Heart left ventricle (tissue), 13 donors: Measurements from ENCODE around the gene NCAM1.

Experiments
- CTCF ChIP-seq, 12 donors: fragments of 200-600 bp; sonication (generic) in 4 of 12; IDR thresholded peaks; one replicate each; pipeline versions ENCODE4 v1.5.0 to v1.8.0; 2018 to 2022; ENCODE audit warnings: antibody characterized with exemption in 12 of 12, mild to moderate bottlenecking in 5 of 12
- POLR2A ChIP-seq, 2 donors: fragments of 450-650 bp; IDR thresholded peaks; one replicate each; pipeline ENCODE4 v1.6.1; 2017; ENCODE audit warnings: antibody characterized with exemption in 2 of 2, mild to moderate bottlenecking in 2 of 2, moderate library complexity in 2 of 2
- donor health status: ischemic (EF 13 %, LVEDD 7.1; RV severe dilation, severe dysfunction).
- donor health status: DM: no; HTN: yes; CAD: no.
- donor health status: DM: no; HTN: no; CAD: no.
- donor health status: ischemic (EF 25% LVEDD 6.9; RV normal size, moderate dysfunction).
- donor health status: ischemic (EF 25% LVEDD 5.7; RV mildly dilated, moderate dysfunction).
- donor health status: ischemic (EF 35%, LVEDD 5.7; RV mildly dilated, moderate dysfunction).
- donor health status: nonischemic (EF 11% LVEDD 7.7; RV severe dilation, severe dysfunction).
- donor health status: DM: yes; HTN: yes; CAD: no.
- donor health status: PGD.
- donor health status: ischemic (EF 29% LVEDD 5.4; RV normal size, mild dysfunction).
- donor health status: nonischemic (EF 23%, LVEDD 6.1; RV moderate dilation, normal function).

- no peak for TF ChIP-seq CTCF (IDR thresholded peaks at IDR 0.05)
- TF ChIP-seq POLR2A (IDR thresholded peaks at IDR 0.05) = no peak
Observed at GRCh38 chr11:113287801-113288200, 326.6 kb downstream of the NCAM1 start.
